Breast epithelium (tissue), 4 donors: Measurements from ENCODE around the gene IL36G. TPM values are rescaled to one million over a fixed set of nuclear protein-coding genes. Genes with fewer than 3 reads are reported as not detected.

Experiments used
- DNase-seq, 2 donors: peaks; one replicate each; pipeline ENCODE4 v3.0.0-alpha.2; 2019; ENCODE audit warnings: low spot score in 2 of 2
- H3K27ac ChIP-seq, 2 donors: fragments of 200-600 bp; sonication (generic) in 1 of 2; one replicate each; pipeline ENCODE4 v1.5.1; 2016 to 2019; ENCODE audit warnings: mild to moderate bottlenecking in 1 of 2
- H3K27me3 ChIP-seq, 2 donors: fragments of 200-600 bp; sonication (generic) in 1 of 2; one replicate each; pipeline versions ENCODE4 v1.5.1 to v1.6.0; 2017 to 2019; ENCODE audit warnings: control low read depth in 1 of 2, mild to moderate bottlenecking in 1 of 2
- H3K36me3 ChIP-seq: fragments of 200-600 bp; one replicate; pipeline ENCODE4 v1.5.1; 2019
- H3K4me1 ChIP-seq, 2 donors: fragments of 200-600 bp; sonication (generic); one replicate each; pipeline ENCODE4 v1.5.1; 2016 to 2019; ENCODE audit warnings: control low read depth in 1 of 2
- H3K4me3 ChIP-seq, 3 donors: fragments of 200-600 bp; sonication (generic); 1 replicate in 2 of 3; 2 replicates in 1 of 3; pipeline ENCODE4 v1.5.1; 2016 to 2019; ENCODE audit warnings: mild to moderate bottlenecking in 3 of 3, moderate library complexity in 2 of 3
- H3K9me3 ChIP-seq, 2 donors: fragments of 200-600 bp; sonication (generic) in 1 of 2; one replicate each; pipeline ENCODE4 v1.5.1; 2016 to 2019; ENCODE audit warnings: control low read depth in 1 of 2
- POLR2A ChIP-seq: fragments of 450-650 bp; IDR thresholded peaks from one replicate; pipeline ENCODE4 v1.6.1; 2016; ENCODE audit warnings: antibody characterized with exemption, mild to moderate bottlenecking, moderate library complexity
- POLR2AphosphoS5 ChIP-seq, 3 donors: sonication (generic); formaldehyde crosslinking; IDR thresholded peaks; one replicate each; pipeline ENCODE4 v1.6.1; 2017; ENCODE audit warnings: antibody characterized with exemption in 3 of 3
- intact Hi-C: fragments of 100-400 bp; cut with DNase I; formaldehyde crosslinking; loops from one replicate; pipeline ENCODE4 v1.15.1; 2023; ENCODE audit warnings: low total_unique reads
- total RNA-seq, 3 donors: library from RNA; depleted of rRNA; stranded (reverse); fragments of >200 nt; gene quantifications; one replicate each; pipeline ENCODE4 v1.1.0, GENCODE V29; 2016
- TF ChIP-seq, protein P1 (sequence below), 3 donors: fragments of 450-650 bp; IDR thresholded peaks; one replicate each; pipeline ENCODE4 v1.5.1; 2016 to 2017; ENCODE audit warnings: antibody characterized with exemption in 3 of 3, mild to moderate bottlenecking in 3 of 3, moderate library complexity in 3 of 3

The IL36G gene
- total RNA-seq, 3 donors from 2014 or later = not detected

DNA sequence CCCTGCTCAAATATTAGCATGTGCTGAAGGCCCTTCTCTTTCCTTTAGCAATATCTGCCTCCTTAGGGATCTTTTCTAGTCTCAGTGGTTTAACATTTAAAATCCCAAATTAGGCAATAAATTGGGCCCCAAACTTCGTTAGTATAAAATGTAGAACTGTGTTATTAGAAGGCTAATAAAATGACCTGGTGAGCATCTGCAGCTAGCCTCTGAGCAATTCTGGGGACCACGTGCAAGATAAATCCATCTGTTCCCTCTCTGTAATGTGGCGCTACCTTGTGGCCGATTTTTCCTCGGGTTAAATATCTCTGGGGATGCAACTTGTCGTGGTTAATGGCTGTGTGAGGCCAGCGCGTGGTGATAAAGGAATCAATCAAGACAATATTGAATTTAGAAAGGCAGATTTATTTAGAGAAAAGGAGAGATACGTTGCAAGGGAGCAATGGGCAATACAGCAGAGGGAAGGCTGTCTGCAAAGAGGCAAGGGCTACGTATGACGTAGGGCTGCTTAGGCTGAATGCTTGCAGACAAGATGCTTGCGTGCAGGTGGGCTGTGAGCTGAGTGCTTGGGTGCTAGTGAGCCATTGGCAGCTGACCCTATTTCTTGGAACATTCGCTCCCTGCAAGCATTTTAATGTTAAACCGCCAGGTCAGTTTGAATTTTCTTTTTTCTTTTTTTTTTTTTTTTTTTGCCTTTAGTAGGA is 18.5 kb upstream of the IL36G start:
- no peak for DNase-seq
- Histone ChIP-seq H3K27me3 (no peaks in the 10 kb centered on the region), H3K4me1 (no peaks in the 10 kb centered on the region), H3K27ac (no peak overlapping the region), H3K4me3 (no peak overlapping the region), H3K9me3 (no peaks in the 10 kb centered on the region), H3K36me3 (no peaks in the 10 kb centered on the region)
- intact Hi-C loops = loop anchor here (10.0 kb wide), 1 partner anchor 334 kb away; no protein-coding TSS in a partner anchor
- no peak for TF ChIP-seq POLR2A

DNA sequence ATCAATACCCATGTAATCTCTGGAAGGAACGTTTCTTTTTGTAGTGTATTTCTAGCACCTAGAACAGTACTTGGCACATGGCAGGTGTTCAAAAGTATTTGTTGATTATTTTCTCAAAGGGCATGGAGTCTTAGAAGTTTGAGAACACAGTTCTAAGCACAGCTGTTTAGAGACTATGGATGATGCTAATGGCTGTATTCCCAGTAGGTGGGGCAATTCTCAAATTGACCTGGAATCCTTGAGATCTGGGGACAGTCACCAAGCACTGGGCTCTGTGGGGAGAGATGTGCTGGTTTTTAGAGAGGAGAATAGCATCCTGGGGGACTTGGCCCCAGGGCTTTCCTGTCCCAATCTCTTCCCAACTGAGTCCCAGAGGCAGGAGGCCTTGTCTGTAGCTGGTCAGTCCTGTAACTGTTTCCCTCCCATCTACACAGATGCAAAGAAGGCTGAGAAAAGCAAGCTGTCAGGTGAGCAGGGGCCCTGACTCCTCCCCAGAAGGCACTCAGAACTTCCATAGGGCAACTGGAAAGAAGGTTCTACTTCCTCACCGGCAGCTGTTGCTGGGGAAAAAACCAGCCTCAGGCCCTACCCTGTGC is 17.5 kb upstream of the IL36G start:
- no peak for DNase-seq
- Histone ChIP-seq H3K4me1 (no peaks in the 10 kb centered on the region), H3K4me3 (no peak overlapping the region), H3K27ac (no peak overlapping the region), H3K36me3 (no peaks in the 10 kb centered on the region), H3K27me3 (no peaks in the 10 kb centered on the region), H3K9me3 (no peaks in the 10 kb centered on the region)
- intact Hi-C loops = no loop called here
- TF ChIP-seq, protein P1, sequence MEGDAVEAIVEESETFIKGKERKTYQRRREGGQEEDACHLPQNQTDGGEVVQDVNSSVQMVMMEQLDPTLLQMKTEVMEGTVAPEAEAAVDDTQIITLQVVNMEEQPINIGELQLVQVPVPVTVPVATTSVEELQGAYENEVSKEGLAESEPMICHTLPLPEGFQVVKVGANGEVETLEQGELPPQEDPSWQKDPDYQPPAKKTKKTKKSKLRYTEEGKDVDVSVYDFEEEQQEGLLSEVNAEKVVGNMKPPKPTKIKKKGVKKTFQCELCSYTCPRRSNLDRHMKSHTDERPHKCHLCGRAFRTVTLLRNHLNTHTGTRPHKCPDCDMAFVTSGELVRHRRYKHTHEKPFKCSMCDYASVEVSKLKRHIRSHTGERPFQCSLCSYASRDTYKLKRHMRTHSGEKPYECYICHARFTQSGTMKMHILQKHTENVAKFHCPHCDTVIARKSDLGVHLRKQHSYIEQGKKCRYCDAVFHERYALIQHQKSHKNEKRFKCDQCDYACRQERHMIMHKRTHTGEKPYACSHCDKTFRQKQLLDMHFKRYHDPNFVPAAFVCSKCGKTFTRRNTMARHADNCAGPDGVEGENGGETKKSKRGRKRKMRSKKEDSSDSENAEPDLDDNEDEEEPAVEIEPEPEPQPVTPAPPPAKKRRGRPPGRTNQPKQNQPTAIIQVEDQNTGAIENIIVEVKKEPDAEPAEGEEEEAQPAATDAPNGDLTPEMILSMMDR (IDR thresholded peaks at IDR 0.05) = no peak
- no peak for TF ChIP-seq POLR2A
- no peak for TF ChIP-seq POLR2AphosphoS5 (IDR thresholded peaks at IDR 0.05)

DNA sequence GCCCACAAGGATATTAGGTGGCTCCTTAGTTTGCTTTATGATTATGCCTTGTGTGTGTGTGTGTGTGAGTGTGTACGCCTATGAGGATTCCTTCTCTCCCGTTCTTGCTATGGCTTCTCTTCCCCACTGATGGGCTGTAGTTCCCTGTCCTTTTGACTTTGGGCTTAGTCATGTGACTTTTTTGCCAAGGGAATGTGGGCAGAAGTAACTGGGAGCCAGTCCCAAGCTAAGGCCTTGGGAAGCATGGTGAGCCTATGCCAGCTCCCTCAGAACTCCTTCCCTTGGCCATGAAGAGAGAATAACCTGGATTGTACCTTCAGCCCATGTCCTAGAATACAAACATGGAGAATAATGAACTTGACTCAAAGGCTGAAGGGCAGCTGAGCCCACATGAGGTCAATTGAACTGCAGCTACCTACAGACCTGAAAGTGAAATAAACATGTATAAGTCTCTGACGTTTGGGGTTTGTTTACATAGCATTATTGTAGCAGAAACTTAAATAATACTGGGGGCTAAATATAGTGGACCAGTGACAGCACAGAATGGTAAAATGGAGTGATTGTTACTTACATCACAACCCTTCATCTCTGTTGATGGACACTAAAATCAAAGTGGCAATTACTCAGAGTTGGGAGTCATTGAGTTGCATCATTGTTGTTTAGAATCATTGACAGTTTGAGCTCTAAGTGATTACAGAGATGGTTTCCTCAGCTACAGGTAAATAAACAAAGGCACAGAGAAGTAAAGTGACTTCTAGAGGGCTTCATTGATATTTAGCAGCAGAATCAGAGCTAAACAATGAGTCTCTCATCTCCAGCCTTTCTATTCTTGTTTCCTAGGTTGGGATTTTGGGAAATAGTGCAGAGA is 15.3 kb upstream of the IL36G start:
- no peak for DNase-seq
- intact Hi-C loops = no loop called here
- Histone ChIP-seq H3K4me1 (no peaks in the 10 kb centered on the region), H3K27me3 (no peaks in the 10 kb centered on the region), H3K36me3 (no peaks in the 10 kb centered on the region), H3K4me3 (no peak overlapping the region), H3K27ac (no peak overlapping the region), H3K9me3 (no peaks in the 10 kb centered on the region)
- TF ChIP-seq POLR2A (no peak), POLR2AphosphoS5 (IDR thresholded peaks at IDR 0.05) (no peak)
- TF ChIP-seq, protein P1 (IDR thresholded peaks at IDR 0.05) = no peak

DNA sequence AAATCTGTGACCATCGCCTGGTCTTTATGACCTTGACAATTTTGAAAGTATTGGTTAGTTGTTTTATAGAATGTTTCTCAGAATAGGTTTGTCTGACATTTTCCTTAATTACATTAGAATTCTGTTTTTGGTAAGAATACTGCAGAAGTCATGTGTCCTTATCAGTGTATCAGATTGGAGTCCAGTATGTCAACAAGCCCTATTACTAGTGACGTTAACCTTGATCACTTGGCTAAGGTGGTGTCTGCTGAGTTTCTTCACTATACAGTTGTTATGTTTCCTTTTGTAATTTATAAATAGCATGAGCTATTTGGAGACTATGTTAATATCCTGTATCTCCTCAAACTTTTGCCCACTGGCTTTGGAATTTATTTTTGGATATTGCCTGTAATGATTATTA is 10.8 kb upstream of the IL36G start:
- DNase-seq = no peak
- no peaks in the 10 kb centered on the region for H3K36me3 ChIP-seq
- H3K4me1 ChIP-seq = no peaks in the 10 kb centered on the region
- no peak overlapping the region for H3K4me3 ChIP-seq
- H3K27ac ChIP-seq = no peak overlapping the region
- H3K27me3 ChIP-seq = no peaks in the 10 kb centered on the region
- TF ChIP-seq POLR2AphosphoS5 (IDR thresholded peaks at IDR 0.05) (no peak), POLR2A (no peak)
- TF ChIP-seq, protein P1 (IDR thresholded peaks at IDR 0.05) = no peak
- intact Hi-C loops = no loop called here
- H3K9me3 ChIP-seq = no peaks in the 10 kb centered on the region

DNA sequence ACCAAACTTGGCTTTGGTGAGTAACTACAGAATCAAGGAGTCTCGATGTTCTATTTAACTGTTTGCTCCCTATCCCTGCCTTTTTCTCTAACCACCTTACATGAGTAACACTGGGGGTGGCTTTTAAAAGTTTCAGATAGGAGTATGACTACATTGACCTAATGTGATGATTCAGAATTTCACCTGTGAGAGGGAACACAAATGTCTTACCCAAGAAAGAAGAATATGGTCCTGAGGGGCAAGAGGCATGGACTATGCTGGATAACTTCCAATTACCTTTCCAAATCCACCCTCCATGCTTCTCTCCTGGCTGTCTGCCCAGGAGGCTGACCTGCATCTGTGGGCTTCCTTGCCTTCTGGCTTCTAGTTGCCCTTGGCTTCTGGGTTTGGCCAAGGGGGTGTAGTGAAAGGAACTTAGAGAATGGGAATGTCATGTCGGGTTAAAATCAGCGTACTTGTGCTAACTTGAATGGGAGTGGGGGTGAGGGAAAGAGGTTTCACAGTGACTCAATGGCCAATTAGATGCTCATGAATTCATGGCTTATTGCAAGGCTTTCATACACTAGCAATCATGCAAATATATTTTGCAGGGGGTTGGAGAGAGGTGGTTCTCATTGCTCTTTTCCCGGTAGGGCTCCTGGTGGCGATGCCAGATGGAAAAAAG is 5.3 kb upstream of the IL36G start:
- H3K9me3 ChIP-seq = no peaks in the 10 kb centered on the region
- H3K27ac ChIP-seq = no peak overlapping the region
- intact Hi-C loops = no loop called here
- no peak for DNase-seq
- no peak overlapping the region for H3K4me3 ChIP-seq
- H3K4me1 ChIP-seq = no peaks in the 10 kb centered on the region
- H3K36me3 ChIP-seq = no peaks in the 10 kb centered on the region
- H3K27me3 ChIP-seq = peaks cover 0 to 1% of the 10 kb centered on the region in 2 donors
- no peak for TF ChIP-seq POLR2AphosphoS5 (IDR thresholded peaks at IDR 0.05)
- no peak for TF ChIP-seq POLR2A
- TF ChIP-seq, protein P1 (IDR thresholded peaks at IDR 0.05) = no peak
